BLaER1 treated with 17β-estradiol and CSF1 and Interleukin-3, amounts not matched to agents 10 nM and 100 nM (cell line): Measurements from ENCODE around the gene SHOC2.
A peak's percentile ranks its signal among the peaks of the same experiment; 100 is the strongest.

Experiments
- H3K27ac ChIP-seq, 11 experiments: shearing (Covaris generic); formaldehyde crosslinking; 2 replicates each; pipeline ENCODE4 v1.8.1; 2022
- H3K27me3 ChIP-seq, 11 experiments: shearing (Covaris generic); formaldehyde crosslinking; 2 replicates each; pipeline ENCODE4 v1.8.1; 2022
- H3K36me3 ChIP-seq, 11 experiments: shearing (Covaris generic); formaldehyde crosslinking; 2 replicates each; pipeline ENCODE4 v1.8.1; 2022
- H3K4me1 ChIP-seq, 10 experiments: shearing (Covaris generic); formaldehyde crosslinking; 2 replicates each; pipeline ENCODE4 v1.8.1; 2022
- H3K4me2 ChIP-seq, 11 experiments: shearing (Covaris generic); formaldehyde crosslinking; 2 replicates each; pipeline ENCODE4 v1.8.1; 2022
- H3K4me3 ChIP-seq, 10 experiments: shearing (Covaris generic); formaldehyde crosslinking; 2 replicates each; pipeline ENCODE4 v1.8.1; 2022
- H3K9ac ChIP-seq, 11 experiments: shearing (Covaris generic); formaldehyde crosslinking; 2 replicates each; pipeline ENCODE4 v1.8.1; 2022
- H3K9me3 ChIP-seq, 11 experiments: shearing (Covaris generic); formaldehyde crosslinking; replicated peaks in 1 of 11; 2 replicates each; pipeline ENCODE4 v1.8.1; 2022
- H4K20me1 ChIP-seq, 11 experiments: shearing (Covaris generic); formaldehyde crosslinking; 2 replicates each; pipeline ENCODE4 v1.8.1; 2022
- Cebpa-rat ChIP-seq, 11 experiments: shearing (Covaris generic); IDR thresholded peaks; 2 replicates each; pipeline ENCODE4 v1.8.1; 2022

Gene SHOC2

DNA sequence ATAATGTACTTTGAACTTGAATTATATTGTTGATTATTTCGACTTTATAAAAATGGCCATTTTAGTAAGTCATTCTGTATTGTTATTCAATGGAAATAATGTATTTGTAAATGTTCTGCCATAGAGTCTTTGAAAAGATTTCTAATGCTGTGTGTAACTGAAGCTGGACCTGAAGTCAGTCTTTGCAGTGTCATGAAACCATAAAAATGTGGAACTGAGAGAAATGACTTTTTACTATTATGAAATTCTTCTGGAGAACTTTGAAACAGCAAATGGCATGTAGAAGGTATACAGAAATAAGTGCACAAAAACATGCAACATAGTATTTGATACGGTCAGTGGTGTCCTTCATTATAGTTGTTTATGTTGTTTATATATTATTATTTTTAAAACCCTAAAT lies 97.7 kb downstream of the SHOC2 start:
- no peak overlapping the region for H3K4me3 ChIP-seq
- H3K36me3 ChIP-seq, result peaks cover 54 to 100% (median 91%) of the 10 kb centered on the region in 11 experiments
- H3K9ac ChIP-seq, result no peak overlapping the region
- H3K4me1 ChIP-seq, result peaks cover 0 to 28% (median 0%) of the 10 kb centered on the region in 10 experiments; a peak in 6 of 20 replicates
- no peak overlapping the region; a peak in 1 of 22 replicates for H3K4me2 ChIP-seq
- no peak for TF ChIP-seq Cebpa-rat (IDR thresholded peaks at IDR 0.05)
- H4K20me1 ChIP-seq, result peaks cover 0 to 37% (median 14%) of the 10 kb centered on the region in 11 experiments; a peak in 12 of 22 replicates
- H3K27me3 ChIP-seq, result no peaks in the 10 kb centered on the region
- peak overlapping the region in 5 of 11 experiments; percentile 4 to 64 (median 49); a peak in 8 of 22 replicates for H3K27ac ChIP-seq
- peaks cover 0 to 1% (median 0%) of the 10 kb centered on the region in 11 experiments; a peak in 1 of 22 replicates for H3K9me3 ChIP-seq

DNA sequence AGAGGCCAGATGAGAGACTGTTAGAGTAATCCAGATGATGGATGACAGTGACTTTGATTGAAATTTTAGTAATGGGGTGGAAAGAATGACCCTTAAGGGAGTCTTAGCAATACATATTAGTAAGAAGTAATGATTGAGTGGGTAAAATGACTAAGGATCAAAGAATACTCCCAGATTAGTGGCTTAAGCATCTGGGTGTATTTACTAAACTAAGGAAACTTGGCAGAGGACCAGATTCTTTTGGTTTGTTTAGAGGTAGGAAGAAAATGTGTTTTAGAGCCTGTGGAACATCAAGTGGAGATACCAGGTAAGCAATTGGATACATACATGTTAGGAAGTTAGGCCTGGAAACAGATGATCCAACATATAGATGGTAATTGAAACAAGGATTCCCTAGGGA lies 98.6 kb downstream of the SHOC2 start:
- peaks cover 0 to 33% (median 6%) of the 10 kb centered on the region in 11 experiments; a peak in 11 of 22 replicates for H4K20me1 ChIP-seq
- H3K27ac ChIP-seq, result peak overlapping the region in 4 of 11 experiments; percentile 43 to 64 (median 50); a peak in 6 of 22 replicates
- H3K27me3 ChIP-seq, result no peaks in the 10 kb centered on the region
- H3K9ac ChIP-seq, result no peak overlapping the region
- no peak overlapping the region for H3K4me2 ChIP-seq
- no peak for TF ChIP-seq Cebpa-rat (IDR thresholded peaks at IDR 0.05)
- H3K9me3 ChIP-seq, result peaks cover 0 to 6% (median 0%) of the 10 kb centered on the region in 11 experiments; a peak in 2 of 22 replicates
- no peak overlapping the region for H3K4me3 ChIP-seq
- H3K36me3 ChIP-seq, result peaks cover 54 to 100% (median 91%) of the 10 kb centered on the region in 11 experiments
- peaks cover 0 to 28% (median 0%) of the 10 kb centered on the region in 10 experiments; a peak in 6 of 20 replicates for H3K4me1 ChIP-seq

DNA sequence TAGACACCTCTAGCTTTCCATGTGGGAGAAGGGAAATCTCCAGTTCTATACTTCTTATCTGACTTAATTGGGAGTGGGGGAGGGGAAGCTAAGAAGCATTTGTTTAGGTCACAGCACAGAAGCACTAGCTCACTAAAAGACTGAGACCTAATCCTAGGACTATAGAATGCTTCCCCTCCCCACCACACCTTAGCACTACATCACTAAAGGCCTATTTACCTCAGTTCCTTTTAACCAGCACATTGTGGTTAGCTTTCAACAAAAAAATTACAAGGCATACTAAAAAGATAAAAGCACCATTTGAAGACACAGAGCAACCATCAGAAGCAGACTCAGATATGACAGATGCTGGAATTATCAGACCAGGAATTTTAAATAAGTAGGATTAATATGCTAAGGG lies 103.7 kb downstream of the SHOC2 start:
- Histone ChIP-seq H3K4me1 (0 out of 20 replicates have a peak, but pooled peaks cover 0 to under 1% (median 0%) of the 10 kb centered on the region in 10 experiments), H3K9me3 (peaks cover 0 to 6% (median under 1%) of the 10 kb centered on the region in 11 experiments; a peak in 3 of 22 replicates), H3K4me2 (no peak overlapping the region), H4K20me1 (no peaks in the 10 kb centered on the region), H3K36me3 (peaks cover 46 to 75% (median 60%) of the 10 kb centered on the region in 11 experiments), H3K4me3 (no peak overlapping the region), H3K9ac (no peak overlapping the region), H3K27me3 (no peaks in the 10 kb centered on the region), H3K27ac (no peak overlapping the region)
- TF ChIP-seq Cebpa-rat (IDR thresholded peaks at IDR 0.05), result no peak

- Histone ChIP-seq H3K4me2 (peak overlapping the region in 2 of 11 experiments; percentile 14 to 40; a peak in 2 of 22 replicates), H3K9me3 (peaks cover 52 to 68% (median 60%) of the 10 kb centered on the region in 11 experiments), H3K4me1 (peaks cover 0 to 18% (median 2%) of the 10 kb centered on the region in 10 experiments; a peak in 7 of 20 replicates), H4K20me1 (peaks cover 0 to 10% (median 0%) of the 10 kb centered on the region in 11 experiments; a peak in 2 of 22 replicates), H3K4me3 (no peak overlapping the region), H3K27me3 (no peaks in the 10 kb centered on the region), H3K36me3 (peaks cover 37 to 68% (median 57%) of the 10 kb centered on the region in 11 experiments), H3K9ac (no peak overlapping the region), H3K27ac (no peak overlapping the region)
- no peak for TF ChIP-seq Cebpa-rat (IDR thresholded peaks at IDR 0.05)
Observed at GRCh38 chr10:111030042-111030750, 110.8 kb downstream of the SHOC2 start.

DNA sequence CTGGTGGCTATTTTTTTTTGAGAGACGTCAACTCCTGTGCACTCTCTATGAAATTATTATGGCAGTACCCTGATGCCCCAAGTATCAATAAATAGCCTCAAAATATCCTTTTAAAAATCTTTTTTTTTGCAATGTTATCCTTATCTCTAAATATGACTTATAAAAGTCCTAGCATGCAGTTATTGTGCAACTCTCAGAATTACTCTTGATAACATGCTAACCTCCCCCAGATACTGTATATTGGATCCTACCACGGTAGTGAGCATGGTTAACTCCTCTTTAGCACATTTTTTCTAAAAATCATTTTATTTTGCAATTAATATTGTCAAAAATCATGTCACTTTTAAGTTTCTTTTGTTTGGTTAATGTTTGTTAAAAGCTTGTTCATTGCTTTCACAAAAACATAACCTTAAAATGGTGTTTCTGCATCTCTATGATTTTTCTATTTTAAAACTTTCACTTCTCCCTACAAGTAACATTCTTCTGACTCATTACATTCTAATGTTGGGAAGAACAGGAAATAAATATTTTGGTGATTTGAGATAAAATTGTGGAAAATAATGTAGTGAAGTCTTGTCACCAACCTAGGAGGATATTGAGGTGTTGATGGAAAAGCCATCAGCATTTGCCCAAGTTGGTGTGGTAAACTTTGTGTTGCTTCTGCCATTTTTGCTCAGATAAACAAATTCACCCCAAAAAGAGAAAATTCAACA lies 115.3 kb downstream of the SHOC2 start:
- no peak overlapping the region for H3K4me3 ChIP-seq
- peak overlapping the region in 3 of 11 experiments; percentile 9 to 46 (median 14); a peak in 4 of 22 replicates for H3K4me2 ChIP-seq
- peaks cover 0 to 20% (median 2%) of the 10 kb centered on the region in 10 experiments; a peak in 7 of 20 replicates for H3K4me1 ChIP-seq
- H3K9me3 ChIP-seq, result peaks cover 60 to 69% (median 65%) of the 10 kb centered on the region in 11 experiments
- H3K27me3 ChIP-seq, result no peaks in the 10 kb centered on the region
- peaks cover 29 to 48% (median 37%) of the 10 kb centered on the region in 11 experiments for H3K36me3 ChIP-seq
- H3K27ac ChIP-seq, result no peak overlapping the region
- no peak; a peak in 1 of 22 replicates for TF ChIP-seq Cebpa-rat (IDR thresholded peaks at IDR 0.05)
- H4K20me1 ChIP-seq, result peaks cover 0 to 5% (median 0%) of the 10 kb centered on the region in 11 experiments; a peak in 2 of 22 replicates
- H3K9ac ChIP-seq, result no peak overlapping the region

GRCh38 chr10:111035542-111035941 lies 116.1 kb downstream of the SHOC2 start:
- Histone ChIP-seq H4K20me1 (no peaks in the 10 kb centered on the region), H3K4me1 (peaks cover 0 to 14% (median 0%) of the 10 kb centered on the region in 10 experiments; a peak in 5 of 20 replicates), H3K4me2 (no peak overlapping the region; a peak in 1 of 22 replicates), H3K27ac (no peak overlapping the region), H3K9ac (no peak overlapping the region), H3K9me3 (peaks cover 60 to 69% (median 65%) of the 10 kb centered on the region in 11 experiments), H3K27me3 (no peaks in the 10 kb centered on the region), H3K36me3 (peaks cover 21 to 41% (median 29%) of the 10 kb centered on the region in 11 experiments), H3K4me3 (no peak overlapping the region)
- no peak for TF ChIP-seq Cebpa-rat (IDR thresholded peaks at IDR 0.05)

- peak in 3 of 11 experiments; percentile 29 to 44 (median 41); a peak in 5 of 22 replicates for TF ChIP-seq Cebpa-rat (IDR thresholded peaks at IDR 0.05)
- no peak overlapping the region for H3K4me3 ChIP-seq
- peaks cover 3 to 17% (median 9%) of the 10 kb centered on the region in 11 experiments; a peak in 18 of 22 replicates for H3K36me3 ChIP-seq
Observed at GRCh38 chr10:111037858-111038257, 118.5 kb downstream of the SHOC2 start.

DNA sequence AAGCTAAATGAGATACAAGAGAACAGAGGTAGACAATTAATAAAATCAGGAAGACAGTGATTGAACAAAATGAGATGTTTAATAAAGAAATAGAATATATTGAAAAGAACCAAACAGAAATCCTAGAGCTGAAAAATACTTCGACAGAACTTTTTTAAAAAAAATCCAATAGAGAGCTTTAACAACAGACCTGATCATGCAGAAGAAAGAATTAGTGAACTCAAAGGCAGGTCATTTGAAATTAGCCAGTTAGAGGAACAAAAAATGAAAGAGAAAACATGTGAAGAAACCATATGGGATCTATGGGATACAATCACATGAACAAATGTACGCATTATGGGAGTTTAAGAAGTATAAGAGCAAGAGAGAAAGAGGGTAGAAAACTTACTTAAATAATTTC lies 120.1 kb downstream of the SHOC2 start:
- no peak overlapping the region for H3K9ac ChIP-seq
- no peaks in the 10 kb centered on the region for H3K27me3 ChIP-seq
- no peak overlapping the region for H3K27ac ChIP-seq
- H4K20me1 ChIP-seq, result no peaks in the 10 kb centered on the region
- H3K4me1 ChIP-seq, result peaks cover 0 to 9% (median 0%) of the 10 kb centered on the region in 10 experiments; a peak in 5 of 20 replicates
- peaks cover 0 to 5% (median 0%) of the 10 kb centered on the region in 11 experiments; a peak in 2 of 22 replicates for H3K36me3 ChIP-seq
- no peak overlapping the region for H3K4me3 ChIP-seq
- peaks cover 49 to 65% (median 61%) of the 10 kb centered on the region in 11 experiments for H3K9me3 ChIP-seq
- TF ChIP-seq Cebpa-rat (IDR thresholded peaks at IDR 0.05), result no peak
- no peak overlapping the region for H3K4me2 ChIP-seq

More at GRCh38 chr10:111037858-111038257, 118.5 kb downstream of the SHOC2 start:
- Histone ChIP-seq H3K9me3 (peaks cover 53 to 69% (median 66%) of the 10 kb centered on the region in 11 experiments), H4K20me1 (no peaks in the 10 kb centered on the region), H3K27ac (no peak overlapping the region), H3K4me2 (no peak overlapping the region), H3K4me1 (peaks cover 0 to 14% (median 0%) of the 10 kb centered on the region in 10 experiments; a peak in 5 of 20 replicates), H3K27me3 (no peaks in the 10 kb centered on the region), H3K9ac (no peak overlapping the region)
